Caki2 (cell line): Measurements from ENCODE around the gene EFNB3. TPM values are rescaled to one million over a fixed set of nuclear protein-coding genes. Genes with fewer than 3 reads are reported as not detected.

Source experiments
- DNase-seq: peaks from one replicate; pipeline ENCODE4 v3.0.0-alpha.2; 2015; ENCODE audit warnings: low read depth
- in situ Hi-C: cut with HindIII; loops from 2 replicates; pipeline ENCODE4 v1.10.0; 2016; ENCODE audit warnings: low sequenced_read_pairs, low pct_unique_long_range_greater_than_20kb, mixed read lengths
- total RNA-seq: library from RNA; depleted of rRNA; stranded (reverse); fragments of >200 nt; shearing (Covaris generic); gene quantifications from 2 replicates; pipeline ENCODE4 v1.2.3, GENCODE V29; 2014; ENCODE audit warnings: low replicate concordance; rRNA removed

The EFNB3 gene
- total RNA-seq, 1 experiment from 2014 or later = not detected

DNA sequence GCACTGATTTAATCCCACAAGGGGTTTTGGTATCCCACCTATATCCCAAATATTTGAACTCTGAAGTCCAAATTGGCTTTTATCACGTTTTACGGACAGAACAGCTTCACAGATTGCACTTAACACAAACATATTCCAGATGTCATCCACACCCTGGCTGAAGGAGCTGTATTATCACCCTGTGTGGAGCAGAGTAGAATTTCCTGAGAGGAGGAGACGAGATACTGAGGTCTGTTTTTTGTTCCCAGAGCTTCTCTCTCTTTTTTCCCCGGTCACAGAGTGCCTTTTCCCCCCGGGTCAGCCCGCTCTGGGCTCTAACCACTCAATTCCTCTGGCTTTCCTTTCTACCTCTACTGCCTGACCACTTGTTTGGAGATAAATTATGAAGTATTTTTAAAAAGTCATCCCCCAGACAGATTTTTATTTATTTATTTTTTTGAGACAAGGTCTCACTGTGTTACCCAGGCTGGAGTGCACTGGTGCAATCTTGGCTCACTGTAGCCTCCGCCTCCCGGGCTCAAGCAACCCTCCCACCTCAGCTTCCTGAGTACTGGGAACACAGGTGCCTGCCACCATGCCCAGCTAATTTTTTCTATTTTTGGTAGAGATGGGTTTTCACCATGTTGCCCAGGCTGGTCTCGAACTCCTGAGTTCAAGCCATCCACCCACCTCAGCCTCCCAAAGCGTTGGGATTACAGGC, 43.2 kb downstream of the EFNB3 start:
- DNase-seq = no peak
- in situ Hi-C loops = no loop called here

DNA sequence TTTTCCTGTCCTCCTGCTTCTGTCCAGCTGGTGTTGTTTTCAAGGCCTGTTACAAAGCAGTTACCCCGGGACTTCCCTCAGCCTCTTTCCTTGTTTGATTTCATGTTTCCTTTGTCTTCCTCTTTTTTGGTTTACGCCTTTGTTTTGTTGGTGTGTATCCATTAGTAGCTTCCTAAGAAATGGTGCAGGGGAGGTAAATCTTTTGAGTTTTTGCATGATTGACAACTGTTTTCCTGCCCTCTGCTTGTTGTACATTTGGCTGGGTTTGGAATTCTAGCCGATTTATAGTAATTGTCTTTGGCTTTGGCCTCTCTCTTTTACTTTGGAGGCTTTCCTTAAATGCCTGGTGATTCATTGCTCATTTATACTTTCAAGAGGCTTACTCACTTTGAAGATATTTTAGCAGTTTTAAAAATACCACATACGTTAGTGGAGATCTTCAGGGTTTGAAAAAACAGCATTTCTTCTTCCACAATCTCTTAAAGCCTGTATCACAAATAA, 45.4 kb downstream of the EFNB3 start:
- DNase-seq = peak; percentile 9
- in situ Hi-C loops = no loop called here

DNA sequence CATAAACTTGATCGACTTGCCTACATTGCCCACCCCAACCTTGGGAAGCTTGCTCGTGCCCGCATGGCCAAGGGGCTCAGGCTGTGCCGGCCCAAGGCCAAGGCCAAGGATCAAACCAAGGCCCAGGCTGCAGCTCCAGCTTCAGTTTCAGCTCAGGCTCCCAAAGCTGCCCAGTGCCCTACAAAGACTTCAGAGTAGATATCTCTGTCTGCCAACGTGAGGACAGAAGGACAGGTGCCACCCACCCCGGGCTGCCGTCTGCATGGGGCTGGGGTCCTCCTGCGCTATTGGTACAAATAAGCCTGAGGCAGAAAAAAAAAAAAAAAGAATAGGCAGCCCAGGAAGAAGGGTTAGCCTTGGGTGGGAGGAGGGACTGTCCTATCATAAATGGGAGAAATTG, 49.7 kb downstream of the EFNB3 start:
- in situ Hi-C loops = no loop called here
- no peak for DNase-seq

DNA sequence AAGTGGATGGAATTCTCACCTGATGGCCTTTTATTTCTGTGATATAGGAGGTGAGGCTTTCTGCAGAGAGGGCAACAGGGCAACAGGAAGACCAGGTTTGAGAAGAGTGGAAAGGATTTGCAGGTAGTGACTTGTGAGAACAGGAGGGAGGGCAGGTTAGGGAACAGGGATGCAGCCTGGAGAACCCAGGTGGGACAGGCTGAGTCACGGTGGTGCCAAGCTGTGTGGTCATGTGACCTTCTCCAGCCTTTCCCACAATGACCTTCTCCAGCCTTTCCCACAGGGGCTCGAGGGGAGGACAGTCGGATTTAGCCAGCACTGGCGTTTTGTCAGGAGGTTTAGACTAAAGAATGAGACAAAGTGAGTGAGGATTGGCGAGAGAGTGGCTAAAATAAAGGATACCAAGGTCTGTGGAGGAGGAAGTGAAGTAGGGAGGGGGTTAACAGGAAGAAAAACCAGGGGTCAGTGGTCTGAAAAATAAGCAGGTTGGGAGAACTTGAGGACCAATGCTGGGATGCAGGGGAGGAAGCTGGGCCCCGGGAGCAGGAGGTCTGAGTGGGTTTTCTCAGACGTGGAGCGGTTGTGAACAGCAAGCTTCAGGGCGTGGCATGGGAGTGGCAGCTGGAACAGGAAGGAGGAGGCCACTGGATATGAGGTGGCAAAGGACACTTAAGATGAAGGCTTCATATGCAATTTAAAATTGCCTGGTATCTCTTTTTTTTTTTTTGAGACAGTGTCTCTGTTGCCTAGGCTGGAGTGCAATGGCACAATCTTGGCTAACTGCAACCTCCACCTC, 50.3 kb downstream of the EFNB3 start:
- DNase-seq = no peak

DNA sequence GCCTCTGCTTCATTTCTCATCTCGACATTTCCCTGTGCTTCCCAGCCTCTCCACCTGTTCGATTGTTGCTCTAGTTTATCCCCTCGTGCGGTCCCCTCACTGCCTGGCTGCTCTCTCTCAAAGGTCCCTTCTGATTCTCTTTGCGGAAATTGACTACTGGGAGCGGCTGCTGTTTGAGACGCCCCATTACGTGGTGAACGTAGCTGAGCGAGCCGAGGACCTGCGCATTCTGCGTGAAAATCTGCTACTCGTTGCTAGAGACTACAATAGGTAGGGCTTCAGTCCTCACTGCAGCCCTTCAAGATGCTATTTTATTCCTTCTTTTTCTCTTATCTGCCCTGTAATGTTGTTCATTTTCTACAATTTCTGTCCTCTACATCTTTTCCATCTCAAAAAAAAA, 52.0 kb downstream of the EFNB3 start:
- in situ Hi-C loops = no loop called here
- no peak for DNase-seq

More for the DNA sequence above, 50.3 kb downstream of the EFNB3 start:
- in situ Hi-C loops = no loop called here

Other genes starting within 250 kb of the EFNB3 start
- gene ZBTB4, start 225.6 kb upstream of the EFNB3 start, total RNA-seq = 4.6 and 5.8 TPM in 2 replicates
- not detected in 2 replicates for gene SLC35G6, start 223.8 kb upstream of the EFNB3 start, total RNA-seq
- gene POLR2A, start 220.8 kb upstream of the EFNB3 start, total RNA-seq = 10.9 and 11.8 TPM in 2 replicates
- 0.24 TPM in 1 of 2 replicates, not detected in the other for gene TNFSF12, start 156.1 kb upstream of the EFNB3 start, total RNA-seq
- 5.1 and 6.2 TPM in 2 replicates for gene TNFSF13, start 146.5 kb upstream of the EFNB3 start, total RNA-seq
- gene SENP3, start 143.3 kb upstream of the EFNB3 start, total RNA-seq = 105 and 115 TPM in 2 replicates
- 57.9 and 93.2 TPM in 2 replicates for gene CD68, start 125.6 kb upstream of the EFNB3 start, total RNA-seq
- 96.4 and 130 TPM in 2 replicates for gene MPDU1, start 121.3 kb upstream of the EFNB3 start, total RNA-seq
- not detected in 2 replicates for gene SOX15, start 115.1 kb upstream of the EFNB3 start, total RNA-seq
- gene FXR2, start 90.3 kb upstream of the EFNB3 start, total RNA-seq = 45.5 and 48.8 TPM in 2 replicates
- gene SAT2, start 77.4 kb upstream of the EFNB3 start, total RNA-seq = 49.8 and 51.8 TPM in 2 replicates
- gene SHBG, start 75.1 kb upstream of the EFNB3 start, total RNA-seq = 0.20 TPM in 1 of 2 replicates, not detected in the other
- not detected in 2 replicates for gene ATP1B2, start 54.3 kb upstream of the EFNB3 start, total RNA-seq
- 24.4 and 27.3 TPM in 2 replicates for gene TP53, start 17.7 kb upstream of the EFNB3 start, total RNA-seq
- 18.6 and 23.1 TPM in 2 replicates for gene WRAP53, start 16.7 kb upstream of the EFNB3 start, total RNA-seq
- gene DNAH2, start 12.5 kb downstream of the EFNB3 start, total RNA-seq = 1.0 TPM in 1 of 2 replicates, not detected in the other
- gene KDM6B, start 129.0 kb downstream of the EFNB3 start, total RNA-seq = 0.27 TPM in 1 of 2 replicates, not detected in the other
- gene TMEM88, start 149.9 kb downstream of the EFNB3 start, total RNA-seq = not detected in 2 replicates
- 52.9 and 61.3 TPM in 2 replicates for gene NAA38, start 152.4 kb downstream of the EFNB3 start, total RNA-seq
- 4.6 and 4.7 TPM in 2 replicates for gene CYB5D1, start 152.8 kb downstream of the EFNB3 start, total RNA-seq
- 21.3 and 23.8 TPM in 2 replicates for gene CHD3, start 183.6 kb downstream of the EFNB3 start, total RNA-seq
- 2.0 and 2.6 TPM in 2 replicates for gene RNF227, start 211.1 kb downstream of the EFNB3 start, total RNA-seq
- 0.29 TPM in 1 of 2 replicates, not detected in the other for gene KCNAB3, start 224.7 kb downstream of the EFNB3 start, total RNA-seq
- 0.71 and 6.5 TPM in 2 replicates for gene TRAPPC1, start 226.7 kb downstream of the EFNB3 start, total RNA-seq
- 16.6 and 27.1 TPM in 2 replicates for gene CNTROB, start 227.0 kb downstream of the EFNB3 start, total RNA-seq